ENCODE results near the gene KDM4C. TPM values are rescaled to one million over a fixed set of nuclear protein-coding genes. Genes with fewer than 3 reads are reported as not detected.

The KDM4C gene
- total and polyA plus RNA-seq, 5 donors from 2014 or later: 27.9 to 99.0 (median 32.0) TPM

DNA sequence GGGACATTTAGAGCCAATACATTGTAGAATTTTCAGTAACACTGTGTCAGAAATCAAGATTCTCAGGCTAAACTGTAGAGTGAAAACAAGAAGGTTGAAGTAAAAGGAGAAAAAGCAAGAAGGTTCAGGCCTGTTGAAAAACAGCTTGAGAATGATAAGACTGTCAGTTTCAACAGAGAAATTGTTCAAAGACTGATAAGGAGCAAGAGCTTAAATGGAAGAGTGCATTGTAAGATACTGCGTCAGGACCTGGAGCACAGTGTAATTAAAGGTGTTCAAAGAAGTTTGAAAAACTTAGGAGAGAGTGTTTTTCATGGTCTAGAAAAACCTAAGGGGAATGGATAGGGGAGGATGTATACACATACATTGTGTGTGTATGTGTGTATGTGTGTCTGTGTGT is 408.3 kb downstream of the KDM4C start:
- no peaks in the 10 kb centered on the region for H3K27me3 ChIP-seq (ENCODE audit: control insufficient read depth, insufficient read depth, low read length)
- no peaks in the 10 kb centered on the region for H3K9me3 ChIP-seq (ENCODE audit: control insufficient read depth in 2 of 2, low read length in 2 of 2)
- ATAC-seq (ENCODE audit: low read depth in 2 of 2): no peak
- H3K36me3 ChIP-seq (ENCODE audit: control insufficient read depth, insufficient read depth, low read length): peaks cover 43% of the 10 kb centered on the region
- Mint-ChIP-seq H3K36me3 (peaks cover 49% of the 10 kb centered on the region), H3K4me3 (no peak overlapping the region), H3K9me3 (no peaks in the 10 kb centered on the region), H3K4me1 (peaks cover 0 to 5% (median 1%) of the 10 kb centered on the region in 4 donors), H3K27ac (no peak overlapping the region), H3K27me3 (no peaks in the 10 kb centered on the region)
- no peak overlapping the region for H3K4me3 ChIP-seq (ENCODE audit: low read depth, low read length)
- H3K4me1 ChIP-seq (ENCODE audit: control insufficient read depth, insufficient read depth, low read length, poor library complexity, severe bottlenecking): no peaks in the 10 kb centered on the region
- no peak overlapping the region for H3K27ac ChIP-seq (ENCODE audit: insufficient read depth, low read length, poor library complexity, severe bottlenecking)
- no peak for DNase-seq

DNA sequence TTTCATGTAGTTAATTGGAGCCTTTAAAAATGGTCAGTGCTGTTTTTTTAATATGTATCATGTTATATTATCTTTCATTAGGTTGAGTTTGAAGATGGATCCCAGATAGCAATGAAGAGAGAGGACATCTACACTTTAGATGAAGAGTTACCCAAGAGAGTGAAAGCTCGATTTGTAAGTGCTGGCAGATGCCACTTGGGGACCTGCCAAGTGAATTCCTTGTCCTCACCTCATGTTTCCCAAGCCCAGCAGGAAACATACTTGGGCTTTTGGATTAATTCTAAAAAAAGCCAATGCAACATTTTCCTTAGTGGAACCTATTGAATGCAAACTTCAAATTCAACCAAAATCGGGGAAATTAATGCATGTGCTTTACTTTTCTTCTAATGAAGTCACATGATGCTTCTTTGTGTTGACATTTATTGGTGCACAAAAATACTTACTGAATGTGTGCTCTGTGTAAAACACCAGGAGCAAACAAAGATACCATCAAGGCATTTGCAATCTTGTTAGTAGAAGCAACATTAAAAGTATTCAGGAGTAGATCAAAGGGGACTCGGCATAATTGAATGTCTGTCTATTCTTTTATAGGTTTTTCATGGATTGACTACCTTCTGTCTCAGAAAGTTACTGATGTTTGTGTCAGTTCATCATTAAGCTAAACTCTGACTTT is 412.1 kb downstream of the KDM4C start:
- peak overlapping the region in 1 of 3 donors; percentile 22 for H3K27ac Mint-ChIP-seq
- Histone ChIP-seq H3K9me3 (ENCODE audit: control insufficient read depth in 2 of 2, low read length in 2 of 2) (no peaks in the 10 kb centered on the region), H3K4me1 (ENCODE audit: control insufficient read depth, insufficient read depth, low read length, poor library complexity, severe bottlenecking) (no peaks in the 10 kb centered on the region), H3K27me3 (ENCODE audit: control insufficient read depth, insufficient read depth, low read length) (no peaks in the 10 kb centered on the region), H3K4me3 (ENCODE audit: low read depth, low read length) (no peak overlapping the region), H3K36me3 (ENCODE audit: control insufficient read depth, insufficient read depth, low read length) (peaks cover 67% of the 10 kb centered on the region), H3K27ac (ENCODE audit: insufficient read depth, low read length, poor library complexity, severe bottlenecking) (no peak overlapping the region)
- H3K4me3 Mint-ChIP-seq: no peak overlapping the region
- no peak for DNase-seq
- peaks cover 0 to 5% (median under 1%) of the 10 kb centered on the region in 4 donors for H3K4me1 Mint-ChIP-seq
- no peaks in the 10 kb centered on the region for H3K27me3 Mint-ChIP-seq
- peaks cover 63% of the 10 kb centered on the region for H3K36me3 Mint-ChIP-seq
- H3K9me3 Mint-ChIP-seq: no peaks in the 10 kb centered on the region
- ATAC-seq (ENCODE audit: low read depth in 2 of 2): no peak

- Histone ChIP-seq H3K27ac (ENCODE audit: insufficient read depth, low read length, poor library complexity, severe bottlenecking) (no peak overlapping the region), H3K4me3 (ENCODE audit: low read depth, low read length) (no peak overlapping the region), H3K27me3 (ENCODE audit: control insufficient read depth, insufficient read depth, low read length) (no peaks in the 10 kb centered on the region), H3K4me1 (ENCODE audit: control insufficient read depth, insufficient read depth, low read length, poor library complexity, severe bottlenecking) (no peaks in the 10 kb centered on the region), H3K9me3 (ENCODE audit: control insufficient read depth in 2 of 2, low read length in 2 of 2) (no peaks in the 10 kb centered on the region), H3K36me3 (ENCODE audit: control insufficient read depth, insufficient read depth, low read length) (peaks cover 67% of the 10 kb centered on the region)
- no peak for DNase-seq
- Mint-ChIP-seq H3K4me3 (no peak overlapping the region), H3K27ac (peak overlapping the region in 1 of 3 donors; percentile 44), H3K9me3 (no peaks in the 10 kb centered on the region), H3K36me3 (peaks cover 52% of the 10 kb centered on the region), H3K4me1 (peaks cover 0 to 5% (median 0%) of the 10 kb centered on the region in 4 donors), H3K27me3 (no peaks in the 10 kb centered on the region)
- ATAC-seq (ENCODE audit: low read depth in 2 of 2): no peak
These were observed 413.8 kb downstream of the KDM4C start for GRCh38 chr9:7171396-7172153.

- Histone ChIP-seq H3K36me3 (ENCODE audit: control insufficient read depth, insufficient read depth, low read length) (peaks cover 65% of the 10 kb centered on the region), H3K4me3 (ENCODE audit: low read depth, low read length) (no peak overlapping the region), H3K9me3 (ENCODE audit: control insufficient read depth in 2 of 2, low read length in 2 of 2) (no peaks in the 10 kb centered on the region), H3K27me3 (ENCODE audit: control insufficient read depth, insufficient read depth, low read length) (no peaks in the 10 kb centered on the region), H3K27ac (ENCODE audit: insufficient read depth, low read length, poor library complexity, severe bottlenecking) (no peak overlapping the region), H3K4me1 (ENCODE audit: control insufficient read depth, insufficient read depth, low read length, poor library complexity, severe bottlenecking) (no peaks in the 10 kb centered on the region)
- no peak for DNase-seq
- H3K4me1 Mint-ChIP-seq: peaks cover 0 to 5% (median 0%) of the 10 kb centered on the region in 4 donors
- ATAC-seq (ENCODE audit: low read depth in 2 of 2): no peak
- no peaks in the 10 kb centered on the region for H3K9me3 Mint-ChIP-seq
- H3K27ac Mint-ChIP-seq: peak overlapping the region in 1 of 3 donors; percentile 29
- peaks cover 53% of the 10 kb centered on the region for H3K36me3 Mint-ChIP-seq
- no peaks in the 10 kb centered on the region for H3K27me3 Mint-ChIP-seq
- no peak overlapping the region for H3K4me3 Mint-ChIP-seq
These were observed 414.7 kb downstream of the KDM4C start for GRCh38 chr9:7172154-7173115.

- H3K4me1 Mint-ChIP-seq: peaks cover 0 to 9% (median 2%) of the 10 kb centered on the region in 4 donors
- Histone ChIP-seq H3K4me3 (ENCODE audit: low read depth, low read length) (no peak overlapping the region), H3K27me3 (ENCODE audit: control insufficient read depth, insufficient read depth, low read length) (no peaks in the 10 kb centered on the region), H3K4me1 (ENCODE audit: control insufficient read depth, insufficient read depth, low read length, poor library complexity, severe bottlenecking) (no peaks in the 10 kb centered on the region), H3K36me3 (ENCODE audit: control insufficient read depth, insufficient read depth, low read length) (peaks cover 65% of the 10 kb centered on the region), H3K27ac (ENCODE audit: insufficient read depth, low read length, poor library complexity, severe bottlenecking) (no peak overlapping the region), H3K9me3 (ENCODE audit: control insufficient read depth in 2 of 2, low read length in 2 of 2) (no peaks in the 10 kb centered on the region)
- peaks cover 56% of the 10 kb centered on the region for H3K36me3 Mint-ChIP-seq
- H3K9me3 Mint-ChIP-seq: no peaks in the 10 kb centered on the region
- H3K27me3 Mint-ChIP-seq: no peaks in the 10 kb centered on the region
- H3K27ac Mint-ChIP-seq: peak overlapping the region in 1 of 3 donors; percentile 79
- no peak overlapping the region for H3K4me3 Mint-ChIP-seq
- no peak for DNase-seq
- ATAC-seq (ENCODE audit: low read depth in 2 of 2): no peak
These were observed 415.4 kb downstream of the KDM4C start for GRCh38 chr9:7173139-7173538.

- Mint-ChIP-seq H3K4me1 (peaks cover 0 to 8% (median 5%) of the 10 kb centered on the region in 4 donors), H3K27me3 (no peaks in the 10 kb centered on the region), H3K9me3 (peaks cover 0 to 1% (median 0%) of the 10 kb centered on the region in 7 donors), H3K4me3 (no peak overlapping the region), H3K27ac (no peak overlapping the region), H3K36me3 (peaks cover 61% of the 10 kb centered on the region)
- no peak for ATAC-seq (ENCODE audit: low read depth in 2 of 2)
- peaks cover 59% of the 10 kb centered on the region for H3K36me3 ChIP-seq (ENCODE audit: control insufficient read depth, insufficient read depth, low read length)
- no peak overlapping the region for H3K4me3 ChIP-seq (ENCODE audit: low read depth, low read length)
- no peak overlapping the region for H3K27ac ChIP-seq (ENCODE audit: insufficient read depth, low read length, poor library complexity, severe bottlenecking)
- no peak for DNase-seq
- H3K27me3 ChIP-seq (ENCODE audit: control insufficient read depth, insufficient read depth, low read length): no peaks in the 10 kb centered on the region
- H3K4me1 ChIP-seq (ENCODE audit: control insufficient read depth, insufficient read depth, low read length, poor library complexity, severe bottlenecking): no peaks in the 10 kb centered on the region
- H3K9me3 ChIP-seq (ENCODE audit: control insufficient read depth in 2 of 2, low read length in 2 of 2): no peaks in the 10 kb centered on the region
These were observed 416.5 kb downstream of the KDM4C start for GRCh38 chr9:7174301-7174700.

DNA sequence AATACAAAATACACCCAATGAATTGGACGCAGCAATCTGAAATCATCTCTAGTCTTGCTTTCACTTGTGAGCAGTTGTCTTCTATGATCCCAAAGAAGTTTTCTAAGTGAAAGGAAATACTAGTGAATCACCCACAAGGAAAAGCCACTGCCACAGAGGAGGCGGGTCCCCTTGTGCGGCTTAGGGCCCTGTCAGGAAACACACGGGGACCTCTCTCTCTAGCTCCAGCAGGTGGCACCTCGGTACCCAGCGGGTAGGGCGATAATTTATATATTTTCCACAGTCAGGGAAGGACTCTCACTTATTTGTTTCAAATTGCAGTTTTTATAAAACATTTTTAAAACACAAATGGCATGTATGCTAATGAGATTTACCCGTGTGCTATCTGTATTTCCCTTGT is 417.1 kb downstream of the KDM4C start:
- Histone ChIP-seq H3K27me3 (ENCODE audit: control insufficient read depth, insufficient read depth, low read length) (no peaks in the 10 kb centered on the region), H3K36me3 (ENCODE audit: control insufficient read depth, insufficient read depth, low read length) (peaks cover 57% of the 10 kb centered on the region), H3K27ac (ENCODE audit: insufficient read depth, low read length, poor library complexity, severe bottlenecking) (no peak overlapping the region), H3K4me3 (ENCODE audit: low read depth, low read length) (no peak overlapping the region), H3K9me3 (ENCODE audit: control insufficient read depth in 2 of 2, low read length in 2 of 2) (no peaks in the 10 kb centered on the region), H3K4me1 (ENCODE audit: control insufficient read depth, insufficient read depth, low read length, poor library complexity, severe bottlenecking) (no peaks in the 10 kb centered on the region)
- peaks cover 60% of the 10 kb centered on the region for H3K36me3 Mint-ChIP-seq
- H3K4me3 Mint-ChIP-seq: no peak overlapping the region
- no peak for ATAC-seq (ENCODE audit: low read depth in 2 of 2)
- peaks cover 0 to 8% (median 5%) of the 10 kb centered on the region in 4 donors for H3K4me1 Mint-ChIP-seq
- no peak for DNase-seq
- H3K27ac Mint-ChIP-seq: no peak overlapping the region
- no peaks in the 10 kb centered on the region for H3K27me3 Mint-ChIP-seq
- peaks cover 0 to 2% (median 0%) of the 10 kb centered on the region in 7 donors for H3K9me3 Mint-ChIP-seq

Data from CD4-positive, CD25-positive, alpha-beta regulatory T cell (primary cell).